ENCODE measurements around the gene SIGLEC11. TPM values are rescaled to one million over a fixed set of nuclear protein-coding genes. Genes with fewer than 3 reads are reported as not detected.
A peak's percentile ranks its signal among the peaks of the same experiment; 100 is the strongest.

The SIGLEC11 gene
- total RNA-seq, 1 experiment from 2014 or later, result not detected

DNA sequence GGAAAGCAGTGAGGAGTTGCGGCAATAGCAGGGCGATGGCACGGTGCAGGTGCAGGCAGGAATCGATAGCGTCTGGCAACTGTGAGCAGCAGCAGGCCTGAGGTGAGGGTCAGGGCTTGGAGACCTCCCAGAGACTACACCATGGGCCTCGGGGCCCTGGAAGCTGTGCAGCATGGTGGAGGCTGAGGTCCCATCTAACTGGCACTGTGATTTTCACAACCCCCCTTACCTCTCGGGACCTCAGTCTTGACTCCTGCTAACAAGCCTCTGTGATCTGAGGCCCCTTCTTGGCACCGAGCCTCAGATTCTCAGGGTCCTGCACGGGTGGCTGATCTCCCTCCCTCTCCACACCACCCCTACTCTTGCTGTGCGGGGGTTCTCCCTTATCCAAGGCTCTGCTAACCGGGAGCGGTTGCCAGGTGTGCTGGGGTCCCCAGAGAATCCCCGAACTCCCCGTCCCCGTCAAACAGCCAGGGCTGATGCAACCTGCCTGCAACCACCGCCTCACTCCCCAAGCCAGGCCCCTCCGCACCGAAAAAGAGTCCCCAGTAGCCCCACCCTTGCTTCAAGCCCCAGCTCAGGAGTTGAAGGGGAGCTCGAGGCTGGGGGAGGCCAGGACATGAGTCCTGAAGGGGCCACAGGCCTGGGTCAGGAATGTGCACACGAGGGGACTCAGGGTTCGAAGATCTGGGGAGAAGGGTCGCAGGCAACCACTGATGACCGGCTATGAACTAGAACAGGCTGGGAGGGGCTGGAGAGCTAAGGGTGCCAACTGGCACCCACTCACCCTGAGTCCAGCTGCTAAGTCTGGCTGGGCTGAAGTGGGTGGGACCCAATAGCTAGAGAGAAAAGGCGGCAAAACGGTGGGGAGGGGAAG lies 36.7 kb downstream of the SIGLEC11 start:
- intact Hi-C loops (cut with micrococcal nuclease; ENCODE audit: unreplicated experiment), result no loop called here
- peaks cover 6% of the 10 kb centered on the region for H3K4me1 Mint-ChIP-seq (ENCODE audit: low read depth, unreplicated experiment)
- no peaks in the 10 kb centered on the region for H3K27me3 Mint-ChIP-seq (ENCODE audit: insufficient read depth, unreplicated experiment)
- no peak overlapping the region for H3K4me3 ChIP-seq (ENCODE audit: low read depth, low read length)
- DNase-seq, result peak in 1 of 2 experiments; percentile 53
- peaks cover 98% of the 10 kb centered on the region for H3K36me3 Mint-ChIP-seq (ENCODE audit: insufficient read depth, unreplicated experiment)
- peak overlapping the region; percentile 90 for H3K27ac Mint-ChIP-seq (ENCODE audit: unreplicated experiment)
- ChIA-PET POLR2A (no interaction called here), CTCF (no interaction called here)
- peaks cover 9% of the 10 kb centered on the region for H3K4me1 ChIP-seq
- no peaks in the 10 kb centered on the region for H3K9me3 Mint-ChIP-seq (ENCODE audit: unreplicated experiment)
- H3K36me3 ChIP-seq (ENCODE audit: control insufficient read depth, insufficient read depth, low read length), result peaks cover 7% of the 10 kb centered on the region
- no peak overlapping the region for H3K4me3 Mint-ChIP-seq (ENCODE audit: unreplicated experiment)
- H3K9me3 ChIP-seq, result no peaks in the 10 kb centered on the region
- no peaks in the 10 kb centered on the region for H3K27me3 ChIP-seq (replicated peaks; ENCODE audit: control insufficient read depth, insufficient read depth, low read length)
- TF ChIP-seq, protein P1, sequence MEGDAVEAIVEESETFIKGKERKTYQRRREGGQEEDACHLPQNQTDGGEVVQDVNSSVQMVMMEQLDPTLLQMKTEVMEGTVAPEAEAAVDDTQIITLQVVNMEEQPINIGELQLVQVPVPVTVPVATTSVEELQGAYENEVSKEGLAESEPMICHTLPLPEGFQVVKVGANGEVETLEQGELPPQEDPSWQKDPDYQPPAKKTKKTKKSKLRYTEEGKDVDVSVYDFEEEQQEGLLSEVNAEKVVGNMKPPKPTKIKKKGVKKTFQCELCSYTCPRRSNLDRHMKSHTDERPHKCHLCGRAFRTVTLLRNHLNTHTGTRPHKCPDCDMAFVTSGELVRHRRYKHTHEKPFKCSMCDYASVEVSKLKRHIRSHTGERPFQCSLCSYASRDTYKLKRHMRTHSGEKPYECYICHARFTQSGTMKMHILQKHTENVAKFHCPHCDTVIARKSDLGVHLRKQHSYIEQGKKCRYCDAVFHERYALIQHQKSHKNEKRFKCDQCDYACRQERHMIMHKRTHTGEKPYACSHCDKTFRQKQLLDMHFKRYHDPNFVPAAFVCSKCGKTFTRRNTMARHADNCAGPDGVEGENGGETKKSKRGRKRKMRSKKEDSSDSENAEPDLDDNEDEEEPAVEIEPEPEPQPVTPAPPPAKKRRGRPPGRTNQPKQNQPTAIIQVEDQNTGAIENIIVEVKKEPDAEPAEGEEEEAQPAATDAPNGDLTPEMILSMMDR (IDR thresholded peaks at IDR 0.05; ENCODE audit: insufficient read depth in 1 of 2, low read depth in 1 of 2, low read length in 1 of 2, severe bottlenecking in 1 of 2, unreplicated experiment in 1 of 2), result no peak
- no TSS peak for BruUV-seq (replicated peaks)

GRCh38 chr19:49923055-49924003 lies 37.6 kb downstream of the SIGLEC11 start:
- no peak overlapping the region for H3K4me3 Mint-ChIP-seq (ENCODE audit: unreplicated experiment)
- H3K27me3 Mint-ChIP-seq (ENCODE audit: insufficient read depth, unreplicated experiment), result no peaks in the 10 kb centered on the region
- CTCF ChIA-PET, result no interaction called here
- peaks cover 9% of the 10 kb centered on the region for H3K4me1 ChIP-seq
- peaks cover 6% of the 10 kb centered on the region for H3K4me1 Mint-ChIP-seq (ENCODE audit: low read depth, unreplicated experiment)
- H3K36me3 ChIP-seq (ENCODE audit: control insufficient read depth, insufficient read depth, low read length), result peaks cover 9% of the 10 kb centered on the region
- intact Hi-C loops (cut with micrococcal nuclease; ENCODE audit: unreplicated experiment), result no loop called here
- H3K9me3 ChIP-seq, result no peaks in the 10 kb centered on the region
- TF ChIP-seq, protein P1 (IDR thresholded peaks at IDR 0.05; ENCODE audit: insufficient read depth in 1 of 2, low read depth in 1 of 2, low read length in 1 of 2, severe bottlenecking in 1 of 2, unreplicated experiment in 1 of 2), result no peak
- H3K9me3 Mint-ChIP-seq (ENCODE audit: unreplicated experiment), result no peaks in the 10 kb centered on the region
- no peak overlapping the region for H3K4me3 ChIP-seq (ENCODE audit: low read depth, low read length)
- BruUV-seq (replicated peaks), result no TSS peak
- DNase-seq, result no peak
- peak overlapping the region; percentile 90 for H3K27ac Mint-ChIP-seq (ENCODE audit: unreplicated experiment)
- POLR2A ChIA-PET, result no interaction called here
- no peaks in the 10 kb centered on the region for H3K27me3 ChIP-seq (replicated peaks; ENCODE audit: control insufficient read depth, insufficient read depth, low read length)
- peaks cover 96% of the 10 kb centered on the region for H3K36me3 Mint-ChIP-seq (ENCODE audit: insufficient read depth, unreplicated experiment)
